Type B pancreatic cell (in vitro differentiated cells): ENCODE measurements around the gene XPR1. TPM values are rescaled to one million over a fixed set of nuclear protein-coding genes. Genes with fewer than 3 reads are reported as not detected.

ENCODE experiments used
- DNase-seq: peaks from one replicate; pipeline ENCODE4 v3.0.0; 2021; ENCODE audit warnings: mixed read lengths; ENCODE audit not compliant: unreplicated experiment; ENCODE audit errors: extremely low spot score
- H3K27ac Mint-ChIP-seq: 2 replicates; pipeline ENCODE4 v1.8.0; 2021; ENCODE audit warnings: mild to moderate bottlenecking, mixed read lengths
- H3K27me3 Mint-ChIP-seq: 2 replicates; pipeline ENCODE4 v1.8.0; 2021; ENCODE audit warnings: mixed read lengths
- H3K36me3 Mint-ChIP-seq: 2 replicates; pipeline ENCODE4 v1.8.0; 2021; ENCODE audit warnings: mixed read lengths
- H3K4me1 Mint-ChIP-seq: one replicate; pipeline ENCODE4 v1.8.0; 2021; ENCODE audit warnings: mixed read lengths; ENCODE audit not compliant: unreplicated experiment
- H3K4me3 Mint-ChIP-seq: 2 replicates; pipeline ENCODE4 v1.8.0; 2021; ENCODE audit warnings: mild to moderate bottlenecking, mixed read lengths
- H3K9me3 Mint-ChIP-seq: 2 replicates; pipeline ENCODE4 v1.8.0; 2021; ENCODE audit warnings: mixed read lengths
- total RNA-seq: library from RNA; stranded (reverse); gene quantifications from 2 replicates; pipeline ENCODE4 v1.2.1, GENCODE V29; 2021; ENCODE audit warnings: low replicate concordance
- TF ChIP-seq, protein P1 (sequence below): fragments of 200-600 bp; sonication (generic); conservative IDR thresholded peaks from 2 replicates; pipeline ENCODE4 v1.5.0; 2021; ENCODE audit warnings: antibody characterized with exemption, mild to moderate bottlenecking

The XPR1 gene
- total RNA-seq, 1 donor from 2014 or later = 48.5 TPM

GRCh38 chr1:180614730-180615129 lies 17.1 kb upstream of the XPR1 start:
- no peaks in the 10 kb centered on the region for H3K27me3 Mint-ChIP-seq
- H3K27ac Mint-ChIP-seq = no peak overlapping the region
- TF ChIP-seq, protein P1, sequence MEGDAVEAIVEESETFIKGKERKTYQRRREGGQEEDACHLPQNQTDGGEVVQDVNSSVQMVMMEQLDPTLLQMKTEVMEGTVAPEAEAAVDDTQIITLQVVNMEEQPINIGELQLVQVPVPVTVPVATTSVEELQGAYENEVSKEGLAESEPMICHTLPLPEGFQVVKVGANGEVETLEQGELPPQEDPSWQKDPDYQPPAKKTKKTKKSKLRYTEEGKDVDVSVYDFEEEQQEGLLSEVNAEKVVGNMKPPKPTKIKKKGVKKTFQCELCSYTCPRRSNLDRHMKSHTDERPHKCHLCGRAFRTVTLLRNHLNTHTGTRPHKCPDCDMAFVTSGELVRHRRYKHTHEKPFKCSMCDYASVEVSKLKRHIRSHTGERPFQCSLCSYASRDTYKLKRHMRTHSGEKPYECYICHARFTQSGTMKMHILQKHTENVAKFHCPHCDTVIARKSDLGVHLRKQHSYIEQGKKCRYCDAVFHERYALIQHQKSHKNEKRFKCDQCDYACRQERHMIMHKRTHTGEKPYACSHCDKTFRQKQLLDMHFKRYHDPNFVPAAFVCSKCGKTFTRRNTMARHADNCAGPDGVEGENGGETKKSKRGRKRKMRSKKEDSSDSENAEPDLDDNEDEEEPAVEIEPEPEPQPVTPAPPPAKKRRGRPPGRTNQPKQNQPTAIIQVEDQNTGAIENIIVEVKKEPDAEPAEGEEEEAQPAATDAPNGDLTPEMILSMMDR = no peak
- DNase-seq = no peak
- H3K4me1 Mint-ChIP-seq = peaks cover 28% of the 10 kb centered on the region
- no peak overlapping the region for H3K4me3 Mint-ChIP-seq
- H3K36me3 Mint-ChIP-seq = no peaks in the 10 kb centered on the region
- H3K9me3 Mint-ChIP-seq = no peaks in the 10 kb centered on the region

GRCh38 chr1:180615493-180616290 lies 16.1 kb upstream of the XPR1 start:
- Mint-ChIP-seq H3K36me3 (no peaks in the 10 kb centered on the region), H3K27me3 (no peaks in the 10 kb centered on the region), H3K27ac (no peak overlapping the region), H3K4me3 (no peak overlapping the region), H3K4me1 (peaks cover 20% of the 10 kb centered on the region), H3K9me3 (no peaks in the 10 kb centered on the region)
- no peak for DNase-seq
- TF ChIP-seq, protein P1 = no peak

DNA sequence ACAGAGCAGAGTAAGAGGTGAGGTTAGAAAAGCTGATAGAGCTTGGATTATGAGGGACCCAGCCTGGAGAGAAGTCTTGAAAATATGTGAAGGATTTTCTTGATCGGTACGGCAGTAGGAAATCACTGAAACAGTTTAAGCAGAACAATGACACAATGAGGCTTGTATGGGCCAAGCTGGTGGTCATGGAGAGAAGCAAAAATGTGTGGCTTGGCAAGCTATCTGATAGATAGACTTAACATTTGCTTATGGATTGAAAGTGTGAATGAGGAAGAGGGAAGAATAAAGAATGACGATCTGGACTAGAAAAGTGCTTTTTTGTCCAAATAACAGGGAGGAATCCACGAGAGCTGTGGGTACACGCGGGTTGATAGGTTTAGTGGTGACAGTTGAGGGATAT lies 15.4 kb upstream of the XPR1 start:
- Mint-ChIP-seq H3K4me1 (peaks cover 13% of the 10 kb centered on the region), H3K9me3 (no peaks in the 10 kb centered on the region), H3K27me3 (no peaks in the 10 kb centered on the region), H3K4me3 (no peak overlapping the region), H3K36me3 (no peaks in the 10 kb centered on the region), H3K27ac (no peak overlapping the region)
- DNase-seq = no peak
- TF ChIP-seq, protein P1 = no peak

DNA sequence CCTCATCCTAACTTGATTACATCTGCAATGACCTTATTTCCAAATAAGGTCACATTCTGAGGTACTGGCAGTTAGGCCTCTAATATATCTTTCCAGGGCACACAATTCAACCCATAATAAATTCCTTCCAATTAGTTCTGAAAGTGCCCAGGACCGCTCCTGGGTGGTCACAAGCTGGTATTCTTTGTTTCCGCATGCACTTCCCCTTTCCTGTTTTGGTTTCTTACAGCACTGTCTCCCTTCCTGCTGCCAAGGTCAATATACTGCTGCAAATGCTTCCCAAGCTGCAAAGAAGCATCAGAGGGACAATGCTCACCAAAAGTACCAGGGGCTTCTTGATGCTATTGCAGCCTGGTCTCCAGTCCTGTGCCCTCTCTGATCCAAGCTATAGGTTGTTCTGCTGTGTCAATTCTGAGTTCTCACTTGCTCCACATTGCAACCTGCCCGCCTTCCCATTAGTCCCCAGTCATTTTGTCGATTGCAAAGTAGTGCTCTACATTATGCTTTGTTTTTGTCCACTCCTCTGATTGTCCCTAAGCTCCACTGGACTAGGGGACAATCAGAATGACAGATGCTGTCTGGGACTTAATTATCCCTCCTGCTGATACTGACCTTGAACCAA lies 13.9 kb upstream of the XPR1 start:
- no peak for DNase-seq
- Mint-ChIP-seq H3K4me1 (peaks cover 11% of the 10 kb centered on the region), H3K9me3 (no peaks in the 10 kb centered on the region), H3K27me3 (no peaks in the 10 kb centered on the region), H3K4me3 (no peak overlapping the region), H3K27ac (no peak overlapping the region), H3K36me3 (no peaks in the 10 kb centered on the region)
- TF ChIP-seq, protein P1 = no peak

- Mint-ChIP-seq H3K9me3 (no peaks in the 10 kb centered on the region), H3K27me3 (no peaks in the 10 kb centered on the region)
Measured at GRCh38 chr1:180620581-180620980, 11.2 kb upstream of the XPR1 start.

More at GRCh38 chr1:180620581-180620980, 11.2 kb upstream of the XPR1 start:
- Mint-ChIP-seq H3K4me1 (no peaks in the 10 kb centered on the region), H3K4me3 (no peak overlapping the region), H3K27ac (no peak overlapping the region), H3K36me3 (no peaks in the 10 kb centered on the region)
- TF ChIP-seq, protein P1 = no peak
- no peak for DNase-seq
